GM12801 (cell line): Measurements from ENCODE around the gene BABAM2.

Experiments
- CTCF ChIP-seq: IDR thresholded peaks from one replicate; pipeline ENCODE4 v1.5.1; 2011; ENCODE audit warnings: control low read depth; ENCODE audit not compliant: insufficient read length; ENCODE audit errors: extremely low read depth

The BABAM2 gene

GRCh38 chr2:27977731-27978312, 87.3 kb downstream of the BABAM2 start:
- no peak for TF ChIP-seq CTCF

DNA sequence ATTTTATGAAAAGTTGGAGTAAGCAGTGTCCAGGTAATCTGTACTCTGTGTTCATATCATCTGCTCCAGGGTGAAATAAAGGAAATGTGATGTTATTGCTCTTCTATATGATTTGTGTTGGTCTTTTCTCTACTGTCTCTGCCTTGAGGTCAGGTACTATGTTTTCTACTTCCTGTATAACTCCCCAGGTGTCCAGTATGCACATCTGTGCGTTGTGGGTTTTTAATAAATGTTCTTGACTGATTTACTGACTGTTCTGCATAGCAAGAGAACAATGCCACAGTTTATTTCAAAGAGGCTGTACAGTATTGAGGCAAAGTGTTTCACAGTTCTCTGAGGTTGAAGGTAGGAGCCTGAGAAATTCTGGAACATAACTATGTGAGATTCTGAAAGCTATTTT, 89.7 kb downstream of the BABAM2 start:
- TF ChIP-seq CTCF, result no peak

DNA sequence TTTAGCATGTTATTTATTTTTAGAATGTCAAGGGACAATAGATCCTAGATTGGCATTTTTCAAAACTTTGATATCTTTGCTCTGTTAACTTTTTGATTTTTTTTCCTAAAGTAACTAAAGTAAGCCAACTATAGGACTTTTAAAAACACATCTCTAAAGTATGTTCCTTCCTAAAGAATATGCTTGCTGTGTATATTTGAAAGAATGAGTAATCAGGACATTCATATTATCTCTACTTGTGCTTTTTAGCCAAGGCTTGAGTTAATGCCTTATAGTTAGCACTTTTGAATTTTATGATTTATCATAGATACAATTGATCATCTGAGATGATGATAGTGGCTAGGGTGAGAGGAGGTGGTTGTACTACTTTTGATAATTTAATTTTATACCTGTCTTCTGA, 93.6 kb downstream of the BABAM2 start:
- no peak for TF ChIP-seq CTCF

DNA sequence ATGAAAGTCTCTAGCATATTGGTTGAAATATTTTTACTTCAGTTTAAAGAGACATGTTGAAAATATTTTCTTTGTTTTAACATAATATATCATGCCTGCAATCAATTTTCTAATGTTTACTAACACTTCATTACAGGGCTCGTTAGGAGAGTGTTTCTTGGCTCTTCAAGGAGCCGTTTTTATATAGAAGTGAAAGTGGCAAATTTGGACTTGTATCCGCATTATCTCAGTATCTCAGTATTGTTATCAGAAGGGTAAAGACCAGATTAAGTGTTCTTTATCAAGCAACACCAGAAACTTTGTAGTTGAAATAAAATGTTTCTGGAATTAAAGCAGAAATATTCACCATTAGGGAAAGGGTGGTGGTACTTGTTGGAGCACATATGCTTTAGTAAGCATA, 97.8 kb downstream of the BABAM2 start:
- TF ChIP-seq CTCF, result no peak

DNA sequence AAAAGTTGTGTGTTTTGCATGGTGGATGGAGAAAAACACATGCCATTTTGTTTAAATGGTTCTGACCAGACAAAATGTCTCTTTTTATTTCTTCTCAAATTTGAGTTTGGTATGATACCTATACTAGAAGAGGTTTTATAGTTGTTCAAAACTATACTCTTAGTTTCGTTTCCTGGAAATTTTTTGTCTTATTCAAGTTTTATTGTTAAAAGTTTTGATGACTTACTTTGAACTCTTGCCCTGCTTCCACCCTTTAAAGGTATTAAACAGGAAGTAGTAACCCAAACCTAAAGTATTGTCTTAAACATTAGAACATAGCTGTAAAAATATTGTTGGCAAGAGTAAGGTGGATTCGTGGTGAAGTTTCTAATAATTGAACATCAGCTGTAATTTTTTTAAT, 98.2 kb downstream of the BABAM2 start:
- no peak for TF ChIP-seq CTCF

GRCh38 chr2:27989149-27989548, 98.6 kb downstream of the BABAM2 start:
- TF ChIP-seq CTCF, result no peak

DNA sequence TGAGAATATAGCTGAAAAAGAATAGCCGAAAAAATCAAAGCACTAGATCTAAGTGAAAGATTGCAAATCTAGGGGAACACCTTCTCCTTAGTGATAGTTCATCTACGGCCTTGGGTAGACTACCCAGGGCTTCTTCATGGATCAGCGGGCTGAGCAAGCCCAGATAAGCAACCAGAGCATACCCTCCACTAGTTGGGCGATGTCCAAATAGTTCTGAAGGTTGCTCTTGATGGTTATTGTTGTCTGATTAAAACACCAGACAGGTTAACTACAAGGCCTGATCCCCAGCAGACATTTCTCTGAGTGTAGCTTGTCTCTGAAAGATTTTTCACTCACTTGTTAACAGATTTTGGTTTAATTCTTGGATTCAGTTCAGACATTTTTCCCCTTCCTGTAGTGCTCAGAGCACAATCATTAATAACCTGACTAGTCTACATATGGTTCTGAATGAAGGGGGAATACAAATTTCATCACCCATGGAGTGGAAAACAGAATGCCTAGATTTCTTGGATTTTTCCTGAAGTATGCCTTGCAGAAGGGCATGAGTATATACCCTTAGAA, 99.6 kb downstream of the BABAM2 start:
- no peak for TF ChIP-seq CTCF

- no peak for TF ChIP-seq CTCF
These were observed 100.6 kb downstream of the BABAM2 start for GRCh38 chr2:27991146-27991545.
